Measurements from ENCODE around the gene KCNMB2.

DNA sequence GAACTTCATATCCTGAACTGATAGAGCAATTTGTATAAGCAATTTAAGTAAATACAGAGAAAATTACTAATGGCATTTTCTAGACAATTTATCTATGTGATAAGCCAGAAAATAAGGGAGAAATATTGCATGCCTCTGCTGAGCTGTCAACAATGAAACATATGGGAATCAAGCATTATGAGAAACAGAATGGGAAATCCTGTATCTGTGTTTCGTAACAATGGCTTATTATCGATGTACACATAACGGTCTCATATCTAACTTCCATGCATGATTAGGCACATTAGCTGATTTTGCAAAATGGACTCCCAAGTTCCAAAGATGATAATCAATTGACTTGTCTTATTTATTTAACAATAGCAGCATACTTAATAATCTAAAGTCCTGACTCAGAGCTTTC is 30.4 kb upstream of the KCNMB2 start:
- TF ChIP-seq RFX5 (IDR thresholded peaks at IDR 0.05; ENCODE audit: low read length) (no peak), POLR2AphosphoS5 (IDR thresholded peaks at IDR 0.05; ENCODE audit: low read depth, low read length) (no peak), YY1 (IDR thresholded peaks at IDR 0.05; ENCODE audit: low read depth) (no peak), RCOR1 (IDR thresholded peaks at IDR 0.05; ENCODE audit: low read length) (peak; percentile 51; the same call in 1 of the 2 replicates), TAF1 (IDR thresholded peaks at IDR 0.05; ENCODE audit: borderline replicate concordance, low read depth, low read length) (no peak), SIN3A (IDR thresholded peaks at IDR 0.05; ENCODE audit: borderline replicate concordance, low read depth, low read length) (no peak)
- TF ChIP-seq, protein P1, sequence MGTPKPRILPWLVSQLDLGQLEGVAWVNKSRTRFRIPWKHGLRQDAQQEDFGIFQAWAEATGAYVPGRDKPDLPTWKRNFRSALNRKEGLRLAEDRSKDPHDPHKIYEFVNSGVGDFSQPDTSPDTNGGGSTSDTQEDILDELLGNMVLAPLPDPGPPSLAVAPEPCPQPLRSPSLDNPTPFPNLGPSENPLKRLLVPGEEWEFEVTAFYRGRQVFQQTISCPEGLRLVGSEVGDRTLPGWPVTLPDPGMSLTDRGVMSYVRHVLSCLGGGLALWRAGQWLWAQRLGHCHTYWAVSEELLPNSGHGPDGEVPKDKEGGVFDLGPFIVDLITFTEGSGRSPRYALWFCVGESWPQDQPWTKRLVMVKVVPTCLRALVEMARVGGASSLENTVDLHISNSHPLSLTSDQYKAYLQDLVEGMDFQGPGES (IDR thresholded peaks at IDR 0.05; ENCODE audit: low read depth, low read length) = no peak
- TF ChIP-seq, protein P2, sequence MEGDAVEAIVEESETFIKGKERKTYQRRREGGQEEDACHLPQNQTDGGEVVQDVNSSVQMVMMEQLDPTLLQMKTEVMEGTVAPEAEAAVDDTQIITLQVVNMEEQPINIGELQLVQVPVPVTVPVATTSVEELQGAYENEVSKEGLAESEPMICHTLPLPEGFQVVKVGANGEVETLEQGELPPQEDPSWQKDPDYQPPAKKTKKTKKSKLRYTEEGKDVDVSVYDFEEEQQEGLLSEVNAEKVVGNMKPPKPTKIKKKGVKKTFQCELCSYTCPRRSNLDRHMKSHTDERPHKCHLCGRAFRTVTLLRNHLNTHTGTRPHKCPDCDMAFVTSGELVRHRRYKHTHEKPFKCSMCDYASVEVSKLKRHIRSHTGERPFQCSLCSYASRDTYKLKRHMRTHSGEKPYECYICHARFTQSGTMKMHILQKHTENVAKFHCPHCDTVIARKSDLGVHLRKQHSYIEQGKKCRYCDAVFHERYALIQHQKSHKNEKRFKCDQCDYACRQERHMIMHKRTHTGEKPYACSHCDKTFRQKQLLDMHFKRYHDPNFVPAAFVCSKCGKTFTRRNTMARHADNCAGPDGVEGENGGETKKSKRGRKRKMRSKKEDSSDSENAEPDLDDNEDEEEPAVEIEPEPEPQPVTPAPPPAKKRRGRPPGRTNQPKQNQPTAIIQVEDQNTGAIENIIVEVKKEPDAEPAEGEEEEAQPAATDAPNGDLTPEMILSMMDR (IDR thresholded peaks at IDR 0.05) = no peak

Data from SK-N-SH (cell line).